GM19438 (cell line): ENCODE data around the gene KANSL3.
"Not testable (repeated sequence)": the region's sequence is repeated elsewhere in the genome, so short reads cannot be mapped to it uniquely, and the experiment has no call there.

Experiments
- ATAC-seq: cut with Tn5 transposase; IDR thresholded peaks from one replicate; pipeline ENCODE4 v1.9.1; 2021; ENCODE audit warnings: low read depth; ENCODE audit not compliant: unreplicated experiment

Gene KANSL3

DNA sequence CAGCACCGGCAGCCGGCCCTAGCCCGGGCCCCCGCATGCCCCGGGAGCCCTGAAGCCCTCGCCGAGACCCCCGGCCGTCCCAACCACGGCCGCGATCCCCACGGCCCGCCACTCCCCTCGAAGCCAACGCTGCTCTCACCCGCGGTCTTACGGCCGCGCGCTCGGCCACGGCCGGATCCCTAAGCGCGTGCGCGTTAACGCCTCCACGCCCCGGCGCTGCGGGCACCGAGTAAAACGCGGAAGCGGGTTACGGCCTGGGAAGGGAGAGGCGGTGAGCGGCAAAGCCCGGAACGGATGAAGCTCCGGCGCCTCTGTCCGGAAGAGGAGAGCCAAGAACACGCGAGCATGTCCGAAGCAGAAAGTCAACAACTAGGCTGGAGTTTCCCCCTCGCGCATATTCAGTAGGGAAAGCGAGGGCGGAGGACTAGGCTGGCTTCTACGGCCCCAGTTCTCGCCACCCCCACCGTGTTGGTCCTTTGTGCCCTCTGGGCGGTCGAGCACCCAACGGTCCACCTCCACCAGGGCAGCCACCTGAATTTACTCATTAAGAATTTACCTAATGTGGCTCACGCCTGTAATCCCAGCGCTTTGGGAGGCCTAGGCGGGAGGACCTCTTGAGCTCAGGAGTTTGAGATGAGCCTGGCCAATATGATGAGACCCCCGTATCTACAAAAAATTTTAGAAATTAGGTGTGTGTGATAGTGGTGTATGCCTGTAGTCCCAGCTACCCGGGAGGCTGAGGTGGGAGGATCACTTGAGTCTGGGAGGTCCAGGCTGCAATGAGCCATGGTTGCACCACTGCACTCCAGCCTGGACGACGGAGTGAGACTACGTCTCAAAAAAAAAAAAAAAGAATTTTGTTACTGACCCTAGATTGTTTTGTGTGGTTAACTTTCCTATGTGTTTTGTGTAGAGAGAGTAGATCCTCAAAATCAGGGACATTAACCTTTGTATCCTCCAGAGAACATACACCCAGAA is at the start of gene KANSL3:
KANSL3 (minus strand) TSS at position 169 of the 978 bp plus-strand sequence. CDS start 1,177 bp downstream, outside the sequence.
- ATAC-seq, result peak; percentile 83

DNA sequence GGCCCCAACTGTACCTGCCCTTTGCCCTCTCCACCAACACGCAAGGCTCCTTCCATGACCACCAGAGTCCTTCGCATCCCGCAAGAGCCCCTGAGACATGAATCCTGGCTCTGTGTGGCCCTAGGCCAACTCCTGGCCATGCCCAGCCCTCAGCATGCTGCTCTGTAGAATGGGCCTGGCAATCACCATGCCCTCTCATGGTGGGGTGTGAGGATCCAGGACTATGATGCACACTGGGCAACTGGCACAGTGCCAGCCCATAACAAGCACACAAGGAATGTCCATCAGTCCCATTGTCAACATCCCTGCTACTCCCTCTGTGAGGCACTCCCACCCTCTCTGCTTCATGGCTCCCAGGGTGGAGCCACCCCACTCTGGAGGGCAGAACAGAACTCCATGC is 49.2 kb upstream of the KANSL3 start:
- ATAC-seq, result no peak

DNA sequence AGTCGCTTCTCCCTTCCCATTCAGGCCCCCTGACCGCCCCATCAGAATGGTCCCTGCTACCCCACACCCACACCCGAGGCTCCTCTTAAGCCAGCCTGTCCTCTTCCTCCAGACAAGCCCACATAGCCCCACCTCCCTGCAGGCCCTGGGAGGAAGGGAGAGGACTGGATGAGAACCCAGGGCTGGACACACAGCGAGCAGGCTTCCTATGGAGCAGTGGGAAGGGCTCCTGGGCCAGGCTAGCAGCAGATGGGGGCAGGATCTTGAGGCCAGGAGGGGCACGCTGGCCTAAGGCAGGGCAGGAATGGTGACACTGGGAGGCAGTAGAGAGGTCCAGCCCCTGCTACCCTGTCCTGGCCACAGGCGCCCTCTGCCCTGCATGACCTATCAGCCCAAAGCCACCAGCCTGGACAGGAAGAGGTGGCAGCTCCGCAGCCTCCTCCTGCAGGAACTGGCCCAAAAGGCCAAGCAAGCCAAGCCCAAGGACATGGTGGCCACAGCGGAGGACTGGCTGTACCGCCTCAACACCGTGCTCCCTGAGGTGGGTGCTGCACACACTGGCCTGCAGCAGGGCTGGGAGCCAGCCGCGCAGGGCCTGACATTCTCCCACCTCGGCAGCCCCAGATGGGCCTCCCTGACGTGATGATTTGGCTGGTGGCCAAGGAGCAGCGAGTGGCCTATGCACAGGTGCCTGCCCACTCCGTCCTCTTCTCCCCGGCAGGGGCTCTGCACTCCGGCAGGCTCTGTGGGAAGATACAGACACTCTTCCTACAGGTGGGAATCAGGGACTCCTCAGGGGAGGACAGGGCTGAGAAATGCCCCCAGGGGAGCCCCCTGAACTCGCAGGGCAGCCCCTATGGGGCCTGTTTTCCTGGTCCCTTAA is 47.7 kb upstream of the KANSL3 start:
- ATAC-seq, result no peak

DNA sequence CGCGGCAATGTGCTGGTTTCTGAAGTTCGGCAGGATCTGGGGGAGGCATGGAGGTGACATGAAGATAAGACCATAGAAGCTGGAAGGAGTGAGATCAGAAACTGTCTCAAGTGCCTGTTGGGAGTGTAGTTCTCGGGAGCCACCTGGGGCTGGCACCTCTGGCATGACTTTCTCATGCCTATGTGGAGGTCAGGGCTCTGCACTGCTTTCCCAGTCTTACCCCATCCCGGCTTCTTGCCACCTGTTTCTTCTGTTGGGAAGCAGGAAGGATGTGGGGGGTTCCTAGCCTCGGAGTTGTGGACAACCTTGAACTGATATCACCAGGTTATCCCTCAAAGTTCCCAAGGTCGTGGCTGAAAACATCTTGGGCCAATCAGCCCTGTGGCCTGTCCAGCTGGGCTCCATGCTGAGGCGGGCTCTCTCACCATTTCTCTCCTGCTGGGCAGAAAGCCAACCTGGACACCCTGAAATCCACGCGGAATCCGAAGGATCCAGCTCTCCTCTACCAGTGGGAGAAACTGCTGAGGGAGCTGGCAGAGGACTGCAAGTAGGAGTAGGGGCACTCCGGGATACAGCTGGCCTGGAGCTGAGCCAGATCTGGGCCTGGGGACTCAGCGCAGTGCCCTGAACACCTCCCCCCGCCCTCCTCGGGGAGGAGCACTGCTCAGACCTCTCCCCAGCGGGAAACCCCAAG is 46.9 kb upstream of the KANSL3 start:
- ATAC-seq, result no peak

DNA sequence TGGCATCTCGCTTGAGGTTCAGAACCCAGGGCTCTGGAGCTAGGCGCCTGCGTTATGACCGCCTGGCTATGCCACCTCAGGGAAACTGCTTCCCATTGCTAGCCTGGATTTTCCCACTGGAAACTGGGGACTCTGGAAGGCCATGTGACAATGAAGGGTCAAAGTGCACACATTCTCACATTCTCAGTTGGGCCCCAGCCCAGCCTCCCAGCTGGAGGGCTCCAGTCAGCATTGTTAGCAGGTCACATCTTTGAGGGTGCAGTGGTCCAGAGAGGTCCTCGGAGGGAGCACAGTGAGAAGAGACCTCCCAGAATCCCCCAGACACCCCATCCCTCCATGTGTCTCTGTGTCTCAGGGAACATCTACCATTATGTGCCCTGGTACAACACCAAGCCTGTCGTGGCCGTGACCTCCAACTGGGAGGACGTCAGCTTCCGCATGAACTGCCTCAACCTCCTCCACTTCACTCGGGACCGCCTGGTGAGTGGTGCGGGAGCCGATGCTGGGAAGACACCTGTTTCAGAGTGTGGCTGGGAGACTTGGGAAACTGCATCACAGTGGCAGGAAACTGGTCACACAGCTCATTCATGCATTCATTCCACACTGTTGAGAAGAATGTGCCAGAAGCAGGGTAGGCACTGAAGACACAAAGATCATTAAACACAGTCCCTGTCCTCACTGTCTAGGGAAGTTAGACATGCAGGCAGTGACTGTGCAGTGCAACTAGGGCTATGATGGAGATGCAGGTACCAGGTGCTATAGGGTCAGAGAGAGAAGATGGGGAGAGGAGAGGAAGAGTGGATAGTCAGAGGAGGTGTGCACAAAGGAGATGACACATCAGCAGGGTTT is 46.1 kb upstream of the KANSL3 start:
- ATAC-seq, result no peak

DNA sequence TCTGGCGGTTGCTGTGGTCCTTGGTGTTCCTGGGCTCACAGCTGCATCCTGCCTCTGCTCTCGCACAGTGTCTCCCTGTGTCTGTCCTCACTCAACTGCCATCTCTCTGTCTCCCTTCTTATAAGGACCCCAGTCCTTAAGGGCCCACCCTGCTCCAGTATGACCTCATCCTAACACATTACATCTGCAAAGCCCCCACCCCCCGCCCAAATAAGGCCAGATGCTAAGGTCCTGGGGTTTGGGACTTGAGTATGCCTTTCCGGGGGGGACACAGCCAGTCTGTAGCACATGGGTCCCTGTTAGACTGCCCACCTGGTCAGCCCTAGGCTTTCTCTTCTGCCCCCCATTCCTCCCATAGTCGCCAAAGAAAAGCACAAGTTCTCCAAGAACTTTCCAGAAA is 45.2 kb upstream of the KANSL3 start:
- ATAC-seq, result no peak

DNA sequence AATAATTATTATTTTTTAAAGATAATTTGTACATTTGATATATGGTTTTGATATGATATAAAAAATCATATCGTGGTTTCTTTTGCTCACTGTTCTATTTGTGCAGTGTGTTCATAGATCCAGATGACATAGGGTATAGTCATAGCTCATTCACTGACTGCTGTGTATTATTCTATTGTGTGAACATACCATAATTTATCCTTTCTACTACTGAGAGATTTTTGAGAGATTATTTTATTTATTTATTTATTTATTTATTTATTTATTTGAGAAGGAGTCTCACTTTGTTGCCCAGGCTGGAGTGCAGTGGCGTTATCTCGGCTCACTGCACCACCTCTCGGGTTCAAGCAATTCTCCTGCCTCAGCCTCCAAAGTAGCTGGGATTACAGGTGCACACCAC is 43.4 kb upstream of the KANSL3 start:
- no peak for ATAC-seq

DNA sequence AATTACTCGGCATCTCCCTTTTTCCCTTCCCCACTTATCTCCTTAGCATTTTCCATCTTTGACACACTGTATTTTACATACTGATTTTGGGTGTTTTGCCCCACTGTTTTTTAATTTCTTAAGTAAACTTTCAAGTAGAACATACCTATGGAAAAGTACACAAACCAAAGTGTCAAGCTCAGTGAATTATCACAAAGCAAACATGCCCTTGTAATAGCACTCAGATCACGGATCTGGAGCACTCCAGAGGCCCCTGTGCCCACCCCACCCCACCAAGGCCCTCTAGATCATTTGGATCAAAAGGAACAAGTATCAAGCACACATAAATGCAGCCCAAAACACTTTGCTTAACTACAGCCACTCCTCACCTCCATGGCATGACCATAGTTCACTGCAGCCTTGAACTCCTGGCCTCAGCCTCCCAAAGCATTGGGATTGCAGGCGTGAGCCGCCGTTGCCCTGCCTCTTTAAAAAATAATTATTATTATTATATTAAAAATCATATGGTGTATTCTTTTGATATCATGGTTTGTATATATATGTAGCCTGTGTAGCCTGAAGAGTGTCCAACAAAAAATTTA is 42.5 kb upstream of the KANSL3 start:
- ATAC-seq, result no peak

DNA sequence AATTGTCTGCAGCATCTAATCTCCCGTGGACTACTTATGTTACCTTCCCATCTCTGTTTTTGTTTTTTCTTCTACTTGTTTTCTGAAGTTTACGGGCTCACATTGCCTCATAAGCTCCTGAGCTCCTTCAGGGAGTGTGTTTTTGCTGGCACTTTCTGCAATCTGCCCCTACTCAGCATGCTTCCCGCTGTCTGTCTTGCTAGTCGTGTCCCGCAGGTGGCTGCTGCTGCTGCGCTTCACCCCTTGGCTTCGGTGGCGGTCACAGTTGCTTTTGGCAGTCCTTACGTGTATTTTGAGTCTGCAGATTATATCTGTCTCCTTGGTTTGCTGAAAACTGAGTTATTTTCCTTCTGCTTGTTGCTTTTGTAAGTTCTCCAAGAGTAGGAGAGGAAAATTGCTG is 41.7 kb upstream of the KANSL3 start:
- ATAC-seq, result no peak

DNA sequence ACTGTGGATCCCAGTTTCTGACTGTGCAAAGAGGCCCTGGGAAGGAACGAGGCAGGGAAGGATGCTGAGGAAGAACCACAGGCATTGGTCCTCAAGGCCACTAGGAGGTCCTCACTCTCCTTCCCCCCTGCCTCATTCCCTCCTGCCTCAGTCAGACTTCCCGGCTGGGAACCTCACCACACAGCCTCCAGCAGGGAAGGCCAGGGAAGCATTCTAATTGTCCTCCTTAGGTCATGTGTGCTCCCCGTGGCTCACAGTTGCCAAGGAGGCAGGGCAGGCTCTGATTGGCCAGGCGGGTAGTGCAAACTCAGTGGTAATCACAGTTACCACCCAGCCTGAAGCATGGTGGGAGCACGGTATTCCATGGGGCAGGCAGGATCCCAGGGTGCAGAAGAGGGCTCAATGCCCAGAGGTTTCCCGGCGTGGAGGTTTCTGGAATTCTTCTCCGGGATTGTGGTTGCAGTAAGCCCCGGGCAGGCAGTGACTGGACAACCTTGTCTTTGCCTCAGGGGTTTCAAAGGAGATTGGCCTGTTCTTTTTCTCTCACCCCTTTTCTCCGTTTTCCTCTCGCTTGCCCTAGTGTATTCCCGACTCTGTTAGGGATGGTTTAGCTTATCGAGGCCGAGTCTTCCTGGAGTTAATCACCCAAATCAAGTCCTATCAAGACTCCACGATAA is 31.6 kb upstream of the KANSL3 start:
- ATAC-seq, result no peak

DNA sequence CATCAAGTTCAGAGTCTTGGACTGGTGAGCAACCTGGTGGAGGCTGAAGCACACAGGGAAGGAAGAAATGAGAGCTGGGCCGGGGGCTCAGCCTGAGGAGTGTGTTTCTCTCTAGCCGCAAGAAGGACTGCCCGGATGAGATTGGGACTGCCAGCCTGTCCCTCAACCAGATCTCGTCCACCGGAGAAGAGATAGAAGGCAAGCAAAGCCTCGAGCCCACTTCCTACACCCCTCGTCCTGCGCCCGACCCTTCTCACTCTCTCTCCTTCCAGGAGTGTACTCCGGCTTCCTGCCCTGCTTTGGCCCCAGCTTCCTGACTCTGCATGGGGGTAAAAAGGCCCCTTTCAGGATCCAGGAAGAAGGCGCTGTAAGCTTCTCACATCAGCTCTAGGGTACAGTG is 30.7 kb upstream of the KANSL3 start:
- ATAC-seq, result no peak

DNA sequence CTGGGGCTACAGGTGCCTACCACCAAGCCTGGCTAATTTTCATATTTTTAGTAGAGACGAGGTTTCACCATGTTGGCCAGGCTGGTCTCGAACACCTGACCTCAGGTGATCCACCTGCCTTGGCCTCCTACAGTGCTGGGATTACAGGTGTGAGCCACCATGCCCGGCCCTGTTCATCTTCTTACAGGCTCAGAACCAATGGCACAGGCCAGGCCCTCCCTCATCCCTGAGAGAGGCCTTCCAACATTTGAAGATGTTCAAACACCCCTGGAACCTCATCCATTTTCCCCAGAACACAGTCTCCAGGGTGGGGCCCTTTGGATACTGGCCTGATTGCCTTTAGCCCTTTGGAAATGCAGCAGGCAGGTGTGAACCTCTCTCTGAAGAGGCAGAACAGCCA is 27.6 kb upstream of the KANSL3 start:
- not testable (repeated sequence) for ATAC-seq

DNA sequence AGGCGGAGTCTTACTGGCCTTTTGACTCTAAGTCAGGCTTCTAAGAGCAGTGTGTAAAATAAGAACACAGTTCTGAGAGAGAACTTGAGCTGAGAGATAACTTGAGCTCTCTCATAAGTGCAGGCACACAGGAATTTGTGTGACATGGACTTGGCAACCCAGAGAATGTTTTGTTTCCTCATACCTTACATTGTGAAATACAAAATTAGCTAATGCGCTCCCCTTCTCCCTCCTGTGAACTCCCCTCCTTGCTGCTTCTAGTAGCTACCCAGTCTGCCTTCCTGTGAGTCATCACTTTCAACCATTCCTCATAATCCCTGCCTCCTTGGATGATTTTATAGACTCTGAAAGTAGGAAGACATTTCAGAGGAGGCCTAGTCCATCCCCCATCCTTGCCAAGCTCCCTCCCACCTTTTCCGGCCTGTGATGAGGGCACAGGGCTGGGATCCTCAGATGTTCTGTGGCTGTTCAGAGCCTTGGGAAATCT is 27.0 kb upstream of the KANSL3 start:
- no peak for ATAC-seq

DNA sequence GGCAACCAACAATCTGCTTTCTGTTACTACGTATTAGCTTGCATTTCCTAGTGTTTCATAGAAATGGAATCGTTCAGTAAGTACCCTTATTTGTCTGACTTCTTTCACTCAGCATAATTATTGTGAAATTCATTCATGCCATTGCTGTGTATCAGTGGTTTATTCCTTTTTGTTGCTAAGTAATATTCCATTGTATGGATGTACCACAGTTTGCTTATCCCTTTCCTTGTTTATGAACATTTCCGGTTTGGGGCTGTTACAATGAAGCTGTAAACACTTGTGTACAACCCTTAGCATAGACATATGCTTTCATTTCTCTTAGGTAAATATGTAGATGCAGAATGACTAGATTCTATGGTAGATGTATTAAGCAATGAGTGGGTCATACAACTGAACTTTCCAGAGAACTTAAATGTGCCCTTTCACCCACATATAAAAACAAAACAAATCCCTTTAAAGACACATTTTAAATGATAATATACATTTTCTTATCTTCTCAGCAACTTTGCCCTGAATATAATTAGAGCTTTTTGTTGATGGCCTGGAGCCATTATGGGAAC is 26.3 kb upstream of the KANSL3 start:
- ATAC-seq, result no peak

DNA sequence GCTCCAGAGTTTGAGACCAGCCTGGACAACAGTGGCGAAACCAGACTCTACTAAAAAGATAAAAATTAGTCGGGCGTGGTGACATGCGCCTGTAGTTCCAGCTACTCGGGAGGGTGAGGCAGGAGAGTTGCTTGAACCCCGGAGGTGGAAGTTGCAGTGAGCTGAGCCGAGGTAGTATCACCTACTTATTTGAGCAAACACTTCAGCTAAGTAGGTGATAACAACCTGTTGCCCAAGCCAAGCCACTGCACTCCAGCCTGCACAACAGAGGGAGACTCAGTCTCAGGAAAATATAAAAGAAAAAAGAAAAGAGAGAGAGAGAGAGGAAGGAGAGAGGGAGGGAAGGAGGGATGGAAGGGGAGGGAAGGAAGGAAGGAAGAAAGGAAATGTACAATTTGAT is 25.7 kb upstream of the KANSL3 start:
- ATAC-seq, result no peak

DNA sequence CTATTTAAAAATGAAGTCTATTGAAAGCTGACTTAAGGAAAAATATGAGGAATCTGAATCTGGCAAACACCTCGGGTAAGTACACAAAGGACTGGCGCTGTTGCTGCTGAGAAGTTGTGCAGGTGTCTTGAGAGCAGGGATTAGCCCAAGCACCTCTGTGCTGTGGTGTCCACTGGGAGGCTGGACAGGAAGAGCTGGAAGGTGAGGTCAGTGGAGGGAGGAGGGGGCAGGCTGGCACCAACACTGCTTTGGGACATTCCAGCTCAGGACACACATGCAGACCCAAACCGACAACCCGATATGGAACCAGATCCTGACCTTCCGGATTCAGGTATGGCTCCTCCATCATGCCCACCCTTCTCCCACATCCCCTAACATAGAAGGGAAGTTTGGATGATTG is 25.1 kb upstream of the KANSL3 start:
- ATAC-seq, result no peak

DNA sequence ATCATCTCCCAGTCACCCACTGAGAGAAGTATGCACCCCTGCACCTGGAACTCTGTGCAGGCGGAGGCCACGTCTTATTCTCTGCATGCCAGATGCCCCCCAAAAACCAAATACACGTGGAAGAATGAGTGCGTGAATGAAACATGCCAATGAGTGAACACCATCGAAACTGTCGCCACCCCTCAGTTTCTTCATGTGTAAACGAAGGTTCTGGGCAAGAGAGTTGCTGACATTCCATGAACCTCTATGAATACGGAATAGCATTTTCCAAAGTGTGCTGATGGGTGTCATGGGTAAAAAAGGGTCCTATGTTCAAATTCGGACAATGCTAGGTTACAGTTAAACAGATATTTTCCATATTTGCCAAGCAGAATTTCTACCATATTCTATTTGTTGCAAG is 24.2 kb upstream of the KANSL3 start:
- ATAC-seq, result no peak

DNA sequence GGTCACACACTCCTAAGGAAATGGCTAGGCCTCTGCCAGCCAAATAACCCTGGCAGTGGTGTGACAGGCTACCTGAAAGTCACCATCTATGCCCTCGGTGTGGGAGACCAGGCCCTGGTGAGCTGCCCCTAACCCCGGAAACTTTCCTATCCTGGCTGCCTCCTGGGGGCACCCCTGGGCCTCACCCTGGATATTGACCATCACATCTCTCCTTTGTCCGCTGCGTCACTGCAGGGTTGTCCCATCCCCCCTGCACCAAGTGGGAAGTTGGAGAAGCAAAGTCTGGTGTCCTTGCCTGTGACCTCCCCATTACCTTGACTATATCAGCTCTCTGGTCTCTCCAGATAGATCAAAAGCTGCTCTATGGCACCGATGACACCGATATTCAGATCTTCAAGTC is 23.2 kb upstream of the KANSL3 start:
- no peak for ATAC-seq

DNA sequence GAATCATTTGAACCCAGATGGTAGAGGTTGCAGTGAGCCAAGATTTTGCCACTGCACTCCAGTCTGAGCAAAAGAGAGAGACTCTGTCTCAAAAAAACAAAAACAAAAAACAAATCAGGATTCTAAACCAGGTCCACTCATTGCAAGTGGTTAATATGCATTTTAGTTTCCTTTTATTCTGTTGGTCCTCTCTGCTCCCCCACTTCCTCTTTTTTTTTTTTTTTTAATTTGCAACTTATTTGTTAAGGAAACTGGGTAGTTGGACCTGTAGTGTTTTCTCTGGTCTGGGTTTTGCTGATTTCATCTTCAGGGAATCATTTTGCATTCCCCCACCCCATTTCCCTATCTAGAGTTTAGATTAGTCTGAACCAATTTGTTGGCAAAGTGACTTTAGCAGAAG is 18.4 kb upstream of the KANSL3 start:
- no peak for ATAC-seq
